ENCODE measurements around the gene C12orf54. TPM values are rescaled to one million over a fixed set of nuclear protein-coding genes. Genes with fewer than 3 reads are reported as not detected.
"Not testable (repeated sequence)": the region's sequence is repeated elsewhere in the genome, so short reads cannot be mapped to it uniquely, and the experiment has no call there.

C12orf54 gene
- total RNA-seq, 4 donors from 2014 or later: not detected

DNA sequence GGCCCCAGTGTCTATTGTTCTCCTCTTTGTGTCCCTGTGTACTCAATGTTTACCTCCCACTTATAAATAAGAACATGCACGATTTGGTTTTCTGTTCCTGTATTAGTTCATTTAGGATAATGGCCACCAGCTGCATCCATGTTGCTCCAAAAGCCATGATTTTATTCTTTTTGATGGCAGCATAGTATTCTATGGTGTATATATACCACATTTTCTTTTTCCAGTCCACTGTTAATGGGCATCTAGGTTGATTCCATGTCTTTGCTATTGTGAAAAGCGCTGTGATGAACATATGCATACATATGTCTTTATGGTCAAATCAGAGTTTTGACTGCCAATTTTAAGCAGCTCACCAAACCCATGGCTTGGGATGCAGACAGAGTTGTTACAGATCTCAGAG lies 27.2 kb upstream of the C12orf54 start:
- intact Hi-C loops (cut with DNase I; ENCODE audit: low total_unique reads) (no loop called here), in situ Hi-C loops (cut with MboI; ENCODE audit: low sequenced_read_pairs in 4 of 4) (no loop called here)
- no peak for TF ChIP-seq POLR2A (IDR thresholded peaks at IDR 0.05)
- TF ChIP-seq, protein P1, sequence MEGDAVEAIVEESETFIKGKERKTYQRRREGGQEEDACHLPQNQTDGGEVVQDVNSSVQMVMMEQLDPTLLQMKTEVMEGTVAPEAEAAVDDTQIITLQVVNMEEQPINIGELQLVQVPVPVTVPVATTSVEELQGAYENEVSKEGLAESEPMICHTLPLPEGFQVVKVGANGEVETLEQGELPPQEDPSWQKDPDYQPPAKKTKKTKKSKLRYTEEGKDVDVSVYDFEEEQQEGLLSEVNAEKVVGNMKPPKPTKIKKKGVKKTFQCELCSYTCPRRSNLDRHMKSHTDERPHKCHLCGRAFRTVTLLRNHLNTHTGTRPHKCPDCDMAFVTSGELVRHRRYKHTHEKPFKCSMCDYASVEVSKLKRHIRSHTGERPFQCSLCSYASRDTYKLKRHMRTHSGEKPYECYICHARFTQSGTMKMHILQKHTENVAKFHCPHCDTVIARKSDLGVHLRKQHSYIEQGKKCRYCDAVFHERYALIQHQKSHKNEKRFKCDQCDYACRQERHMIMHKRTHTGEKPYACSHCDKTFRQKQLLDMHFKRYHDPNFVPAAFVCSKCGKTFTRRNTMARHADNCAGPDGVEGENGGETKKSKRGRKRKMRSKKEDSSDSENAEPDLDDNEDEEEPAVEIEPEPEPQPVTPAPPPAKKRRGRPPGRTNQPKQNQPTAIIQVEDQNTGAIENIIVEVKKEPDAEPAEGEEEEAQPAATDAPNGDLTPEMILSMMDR (IDR thresholded peaks at IDR 0.05 in 4 of 5, conservative IDR thresholded peaks at IDR 0.05 in 1 of 5): no peak

DNA sequence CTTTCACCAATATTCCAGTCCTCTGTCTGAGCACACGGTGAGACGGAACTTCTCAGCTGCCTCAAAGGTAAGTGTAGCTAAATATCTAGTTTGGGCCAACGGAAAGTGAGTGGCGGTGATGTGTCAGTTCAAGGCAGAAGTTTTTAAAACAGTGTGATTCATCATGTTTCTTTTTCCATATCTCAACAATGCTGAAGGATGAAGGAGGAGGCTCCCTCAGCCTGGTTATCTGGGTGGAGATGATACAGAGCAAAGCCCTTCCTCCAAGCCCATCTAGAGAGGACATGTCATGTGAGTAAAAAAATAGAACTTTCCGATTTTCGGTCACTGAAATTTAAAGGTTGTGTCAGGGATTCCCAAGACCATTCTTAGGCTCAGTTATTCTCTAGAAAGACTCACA lies 23.0 kb upstream of the C12orf54 start:
- Histone ChIP-seq H3K9me3 (no peaks in the 10 kb centered on the region), H3K36me3 (no peaks in the 10 kb centered on the region), H3K27me3 (no peaks in the 10 kb centered on the region), H3K4me3 (no peak overlapping the region), H3K4me1 (no peaks in the 10 kb centered on the region), H3K27ac (no peak overlapping the region)
- no peak for DNase-seq
- intact Hi-C loops (cut with DNase I; ENCODE audit: low total_unique reads): no loop called here
- no peak for ATAC-seq
- TF ChIP-seq POLR2A (IDR thresholded peaks at IDR 0.05): no peak
- TF ChIP-seq, protein P1 (IDR thresholded peaks at IDR 0.05 in 4 of 5, conservative IDR thresholded peaks at IDR 0.05 in 1 of 5): no peak
- in situ Hi-C loops (cut with MboI; ENCODE audit: low sequenced_read_pairs in 4 of 4): no loop called here

More for the DNA sequence above, 27.2 kb upstream of the C12orf54 start:
- Histone ChIP-seq H3K9me3 (no peaks in the 10 kb centered on the region), H3K36me3 (no peaks in the 10 kb centered on the region), H3K4me3 (no peak overlapping the region), H3K27ac (no peak overlapping the region), H3K4me1 (no peaks in the 10 kb centered on the region), H3K27me3 (no peaks in the 10 kb centered on the region)
- DNase-seq: no peak
- ATAC-seq: no peak

DNA sequence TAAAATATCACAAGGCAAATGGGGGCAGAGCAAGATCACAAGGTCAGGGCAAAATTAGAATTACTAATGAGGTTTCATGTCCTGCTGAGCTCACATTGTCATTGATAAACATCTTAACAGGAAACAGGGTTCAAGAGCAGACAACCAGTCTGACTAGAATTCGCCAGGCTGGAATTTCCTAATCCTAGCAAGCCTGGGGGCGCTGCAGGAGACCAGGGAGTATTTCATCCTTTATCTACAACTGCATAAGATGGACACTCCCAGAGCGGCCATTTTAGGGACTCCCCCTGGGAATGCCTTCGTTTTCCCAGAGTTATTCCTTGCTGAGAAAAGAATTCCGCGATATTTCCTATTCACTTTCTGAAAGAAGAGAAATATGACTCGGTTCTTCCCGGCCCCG lies 13.3 kb upstream of the C12orf54 start:
- H3K27ac ChIP-seq; intact Hi-C loops (cut with DNase I; ENCODE audit: low total_unique reads); in situ Hi-C loops (cut with MboI; ENCODE audit: low sequenced_read_pairs in 4 of 4); H3K27me3 ChIP-seq; H3K4me1 ChIP-seq; DNase-seq; H3K36me3 ChIP-seq; H3K4me3 ChIP-seq; ATAC-seq; H3K9me3 ChIP-seq: not testable (repeated sequence)

DNA sequence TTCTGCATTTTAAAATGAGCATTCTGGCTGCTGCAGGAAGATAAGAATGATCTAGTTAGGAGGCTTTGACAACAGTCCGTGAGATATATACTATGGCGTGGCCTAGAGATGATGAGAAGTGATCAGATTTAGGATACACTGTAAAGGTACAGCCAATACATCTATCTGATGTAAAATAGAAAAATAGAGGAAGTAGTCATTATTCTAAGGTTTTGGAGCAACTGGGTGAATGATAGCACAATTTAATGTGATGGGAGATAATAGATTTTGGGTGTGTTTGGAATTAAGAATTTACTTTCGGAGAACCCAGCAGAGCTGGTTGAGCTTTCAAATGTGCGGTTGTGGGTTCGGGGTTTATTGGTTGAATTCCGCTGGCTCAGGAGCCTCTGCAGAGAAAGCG lies 10.0 kb upstream of the C12orf54 start, which contains the start of gene ANP32D:
Gene ANP32D, plus strand, starts transcription at position 301 of the 400 bp plus-strand sequence. CDS start 106 bp downstream, outside the sequence.
- Histone ChIP-seq H3K9me3 (peaks cover 0 to 3% (median 0%) of the 10 kb centered on the region in 3 donors), H3K27me3 (no peaks in the 10 kb centered on the region), H3K4me1 (no peaks in the 10 kb centered on the region), H3K27ac (no peak within 1 kb of the TSS), H3K4me3 (no peak within 1 kb of the TSS), H3K36me3 (no peaks in the 10 kb centered on the region)
- intact Hi-C loops (cut with DNase I; ENCODE audit: low total_unique reads) (no loop called here), in situ Hi-C loops (cut with MboI; ENCODE audit: low sequenced_read_pairs in 4 of 4) (no loop called here)
- TF ChIP-seq, protein P1 (IDR thresholded peaks at IDR 0.05 in 4 of 5, conservative IDR thresholded peaks at IDR 0.05 in 1 of 5): no peak
- no peak for TF ChIP-seq POLR2A (IDR thresholded peaks at IDR 0.05)
- DNase-seq (no peak), ATAC-seq (no peak)

DNA sequence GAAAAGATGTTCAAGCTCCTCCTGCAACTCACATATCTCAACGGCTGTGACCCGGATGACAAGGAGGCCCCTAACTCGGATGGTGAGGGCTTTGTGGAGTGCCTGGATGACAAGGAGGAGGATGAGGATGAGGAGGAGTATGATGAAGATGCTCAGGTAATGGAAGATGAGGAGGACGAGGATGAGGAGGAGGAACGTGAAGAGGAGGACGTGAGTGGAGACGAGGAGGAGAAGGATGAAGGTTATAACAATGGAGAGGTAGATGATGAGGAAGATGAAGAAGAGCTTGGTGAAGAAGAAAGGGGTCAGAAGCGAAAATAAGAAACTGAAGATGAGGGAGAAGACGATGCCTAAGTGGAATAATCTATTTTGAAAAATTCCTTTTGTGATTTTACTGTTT lies 9.2 kb upstream of the C12orf54 start:
- no peaks in the 10 kb centered on the region for H3K27me3 ChIP-seq
- in situ Hi-C loops (cut with MboI; ENCODE audit: low sequenced_read_pairs in 4 of 4): no loop called here
- H3K36me3 ChIP-seq: no peaks in the 10 kb centered on the region
- TF ChIP-seq, protein P1 (IDR thresholded peaks at IDR 0.05 in 4 of 5, conservative IDR thresholded peaks at IDR 0.05 in 1 of 5): no peak
- intact Hi-C loops (cut with DNase I; ENCODE audit: low total_unique reads): no loop called here
- H3K27ac ChIP-seq: no peak overlapping the region
- DNase-seq: no peak
- no peak overlapping the region for H3K4me3 ChIP-seq
- H3K4me1 ChIP-seq: no peaks in the 10 kb centered on the region
- H3K9me3 ChIP-seq: peaks cover 0 to 3% (median 0%) of the 10 kb centered on the region in 3 donors
- ATAC-seq: no peak

DNA sequence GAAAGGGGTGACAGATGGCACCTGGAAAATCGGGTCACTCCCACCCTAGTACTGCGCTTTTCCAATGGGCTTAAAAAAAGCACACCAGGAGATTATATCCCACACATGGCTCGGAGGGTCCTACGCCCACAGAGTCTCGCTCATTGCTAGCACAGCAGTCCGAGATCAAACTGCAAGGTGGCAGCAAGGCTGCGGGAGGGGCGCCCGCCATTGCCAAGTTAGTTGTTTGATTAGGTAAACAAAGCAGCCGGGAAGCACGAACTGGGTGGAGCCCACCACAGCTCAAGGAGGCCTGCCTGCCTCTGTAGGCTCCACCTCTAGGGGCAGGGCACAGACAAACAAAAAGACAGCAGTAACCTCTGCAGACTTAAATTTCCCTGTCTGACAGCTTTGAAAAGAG lies 7.8 kb upstream of the C12orf54 start:
- intact Hi-C loops (cut with DNase I; ENCODE audit: low total_unique reads); H3K27me3 ChIP-seq; H3K27ac ChIP-seq; H3K9me3 ChIP-seq; H3K4me1 ChIP-seq; in situ Hi-C loops (cut with MboI; ENCODE audit: low sequenced_read_pairs in 4 of 4); H3K36me3 ChIP-seq; DNase-seq; ATAC-seq; H3K4me3 ChIP-seq: not testable (repeated sequence)

Data from gastrocnemius medialis (tissue), 4 donors.